ENCODE measurements around the gene IGFBP6.
"Not testable (repeated sequence)": the region's sequence is repeated elsewhere in the genome, so short reads cannot be mapped to it uniquely, and the experiment has no call there.

Gene IGFBP6

DNA sequence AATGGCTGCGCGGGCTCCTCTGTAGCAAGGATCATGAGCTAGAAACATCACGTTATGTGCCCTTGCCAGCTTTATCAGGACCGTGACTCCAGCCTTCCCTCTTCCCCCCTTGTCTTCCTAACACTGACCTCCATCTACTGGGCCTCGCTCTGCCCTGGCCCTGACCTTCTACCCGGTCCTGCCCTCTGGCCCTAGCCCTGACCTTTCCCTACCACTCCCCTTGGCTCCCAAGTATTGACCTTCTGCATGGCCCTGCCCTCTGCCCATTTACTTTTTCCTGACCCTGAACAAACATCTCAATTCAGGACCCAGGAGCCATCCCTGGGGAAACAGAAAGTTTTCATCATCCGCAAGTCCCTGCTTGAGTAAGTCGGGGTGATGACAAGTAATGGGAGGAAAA is 7.8 kb downstream of the IGFBP6 start:
- Mint-ChIP-seq H3K36me3 (ENCODE audit: low read depth) (no peaks in the 10 kb centered on the region), H3K27me3 (no peaks in the 10 kb centered on the region), H3K4me1 (peaks cover 30% of the 10 kb centered on the region), H3K9me3 (no peaks in the 10 kb centered on the region), H3K4me3 (no peak overlapping the region), H3K27ac (no peak overlapping the region)
- ATAC-seq = no peak
- no peak for DNase-seq

DNA sequence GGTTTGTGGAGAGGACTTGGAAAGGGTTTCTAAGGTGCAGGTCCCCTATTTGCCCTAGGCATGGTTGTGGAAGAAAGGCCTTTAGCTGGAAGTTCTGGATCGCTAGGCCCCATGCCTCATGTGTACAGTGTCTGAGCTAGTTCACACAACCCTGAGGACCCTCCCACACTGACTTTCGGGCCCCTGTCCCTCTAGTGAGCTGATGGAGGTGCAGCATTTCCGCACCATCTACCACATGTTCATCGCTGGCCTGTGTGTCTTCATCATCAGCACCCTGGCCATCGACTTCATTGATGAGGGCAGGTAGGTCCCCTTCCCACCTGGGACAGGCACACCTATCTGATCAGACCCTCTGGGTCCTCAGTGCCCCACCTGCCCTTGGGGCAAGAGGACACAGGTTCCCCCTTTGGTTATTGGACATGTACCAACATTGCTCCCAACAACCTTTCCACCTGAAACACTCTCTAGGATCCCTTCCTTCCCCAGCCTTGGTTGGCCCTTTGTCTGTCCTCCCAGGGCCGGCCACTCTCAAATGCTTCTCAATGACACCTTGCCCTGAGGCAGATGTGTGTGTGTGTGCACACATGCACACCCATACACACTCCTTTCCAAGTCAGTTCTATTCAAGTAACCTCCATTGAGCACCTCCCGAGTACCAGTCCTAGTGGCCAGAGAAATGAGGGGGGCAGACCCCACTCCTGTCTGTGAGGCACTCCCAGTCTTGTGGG is 8.4 kb downstream of the IGFBP6 start:
- Mint-ChIP-seq H3K9me3 (no peaks in the 10 kb centered on the region), H3K27ac (no peak overlapping the region)

GRCh38 chr12:53107122-53107521 is 9.7 kb downstream of the IGFBP6 start:
- H3K27me3 Mint-ChIP-seq = no peaks in the 10 kb centered on the region
- H3K4me1 Mint-ChIP-seq = peaks cover 21% of the 10 kb centered on the region
- ATAC-seq (no peak), DNase-seq (no peak)
- no peak overlapping the region for H3K27ac Mint-ChIP-seq
- H3K9me3 Mint-ChIP-seq = no peaks in the 10 kb centered on the region
- H3K36me3 Mint-ChIP-seq (ENCODE audit: low read depth) = no peaks in the 10 kb centered on the region
- no peak overlapping the region for H3K4me3 Mint-ChIP-seq

More for the DNA sequence above, 8.4 kb downstream of the IGFBP6 start:
- no peak for ATAC-seq
- no peaks in the 10 kb centered on the region for H3K27me3 Mint-ChIP-seq
- no peak for DNase-seq
- no peak overlapping the region for H3K4me3 Mint-ChIP-seq
- no peaks in the 10 kb centered on the region for H3K36me3 Mint-ChIP-seq (ENCODE audit: low read depth)
- peaks cover 27% of the 10 kb centered on the region for H3K4me1 Mint-ChIP-seq

GRCh38 chr12:53112431-53112830 is 15.0 kb downstream of the IGFBP6 start:
- not testable (repeated sequence) for H3K4me1 Mint-ChIP-seq; ATAC-seq; H3K4me3 Mint-ChIP-seq; H3K9me3 Mint-ChIP-seq; DNase-seq; H3K27me3 Mint-ChIP-seq; H3K27ac Mint-ChIP-seq; H3K36me3 Mint-ChIP-seq (ENCODE audit: low read depth)

DNA sequence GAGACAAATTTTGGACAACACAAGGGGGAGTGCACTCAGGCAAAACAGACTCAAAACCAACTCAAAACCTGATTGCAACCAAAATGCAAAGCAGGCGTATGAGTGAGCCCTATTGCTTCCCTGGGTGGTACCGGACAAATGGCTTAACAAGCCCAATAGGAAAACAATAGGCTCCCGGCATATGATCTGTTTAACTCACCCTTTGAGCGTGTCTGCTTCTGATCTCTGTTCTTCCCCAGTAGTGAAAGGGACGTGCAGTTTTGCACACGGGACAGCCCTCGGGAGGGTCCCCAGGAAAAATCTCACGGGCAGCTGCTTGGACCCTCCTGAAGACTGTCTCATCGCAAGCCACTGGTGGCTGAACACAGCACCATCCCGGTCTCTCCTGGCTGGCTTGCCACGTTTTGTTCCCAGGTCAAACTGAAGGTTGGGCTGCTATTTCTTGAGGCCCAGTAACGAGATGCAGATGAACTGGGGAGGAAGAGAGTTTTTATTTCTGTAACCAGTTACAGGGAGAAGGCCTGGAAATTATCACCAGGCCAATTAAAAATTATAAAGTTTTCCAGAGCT is 15.8 kb downstream of the IGFBP6 start:
- ATAC-seq (no peak), DNase-seq (no peak)
- no peaks in the 10 kb centered on the region for H3K27me3 Mint-ChIP-seq
- H3K4me1 Mint-ChIP-seq = no peaks in the 10 kb centered on the region
- no peak overlapping the region for H3K4me3 Mint-ChIP-seq
- no peak overlapping the region for H3K27ac Mint-ChIP-seq
- no peaks in the 10 kb centered on the region for H3K9me3 Mint-ChIP-seq
- H3K36me3 Mint-ChIP-seq (ENCODE audit: low read depth) = no peaks in the 10 kb centered on the region

DNA sequence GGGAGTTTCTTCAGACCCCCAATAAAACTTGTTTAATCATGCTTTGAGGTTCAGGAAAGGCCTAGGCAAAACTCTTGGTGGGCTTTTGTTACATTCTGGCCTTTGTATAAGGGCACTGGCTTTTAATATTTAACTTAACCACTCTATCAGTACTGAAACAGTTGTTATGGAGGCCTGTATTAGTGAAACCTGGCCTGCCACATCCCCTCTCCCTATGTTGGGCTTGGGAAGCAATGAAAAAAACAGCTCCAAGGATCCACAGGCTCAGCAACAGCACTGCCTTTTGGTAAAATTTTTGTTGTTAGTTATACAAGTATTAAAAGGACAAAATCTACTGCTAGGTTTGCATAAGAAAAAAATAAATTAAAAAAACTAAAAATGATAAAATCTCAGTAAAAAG is 16.5 kb downstream of the IGFBP6 start:
- ATAC-seq (no peak), DNase-seq (no peak)
- Mint-ChIP-seq H3K4me3 (no peak overlapping the region), H3K27ac (no peak overlapping the region), H3K4me1 (no peaks in the 10 kb centered on the region), H3K27me3 (no peaks in the 10 kb centered on the region), H3K36me3 (ENCODE audit: low read depth) (no peaks in the 10 kb centered on the region), H3K9me3 (no peaks in the 10 kb centered on the region)

GRCh38 chr12:53115112-53115890 is 17.8 kb downstream of the IGFBP6 start:
- DNase-seq (no peak), ATAC-seq (no peak)
- Mint-ChIP-seq H3K36me3 (ENCODE audit: low read depth) (no peaks in the 10 kb centered on the region), H3K4me1 (no peaks in the 10 kb centered on the region), H3K4me3 (no peak overlapping the region), H3K9me3 (no peaks in the 10 kb centered on the region), H3K27ac (no peak overlapping the region), H3K27me3 (no peaks in the 10 kb centered on the region)

GRCh38 chr12:53115891-53116648 is 18.6 kb downstream of the IGFBP6 start:
- Mint-ChIP-seq H3K4me3 (no peak overlapping the region), H3K9me3 (no peaks in the 10 kb centered on the region), H3K36me3 (ENCODE audit: low read depth) (no peaks in the 10 kb centered on the region), H3K4me1 (no peaks in the 10 kb centered on the region), H3K27me3 (no peaks in the 10 kb centered on the region), H3K27ac (no peak overlapping the region)
- ATAC-seq (no peak), DNase-seq (no peak)

DNA sequence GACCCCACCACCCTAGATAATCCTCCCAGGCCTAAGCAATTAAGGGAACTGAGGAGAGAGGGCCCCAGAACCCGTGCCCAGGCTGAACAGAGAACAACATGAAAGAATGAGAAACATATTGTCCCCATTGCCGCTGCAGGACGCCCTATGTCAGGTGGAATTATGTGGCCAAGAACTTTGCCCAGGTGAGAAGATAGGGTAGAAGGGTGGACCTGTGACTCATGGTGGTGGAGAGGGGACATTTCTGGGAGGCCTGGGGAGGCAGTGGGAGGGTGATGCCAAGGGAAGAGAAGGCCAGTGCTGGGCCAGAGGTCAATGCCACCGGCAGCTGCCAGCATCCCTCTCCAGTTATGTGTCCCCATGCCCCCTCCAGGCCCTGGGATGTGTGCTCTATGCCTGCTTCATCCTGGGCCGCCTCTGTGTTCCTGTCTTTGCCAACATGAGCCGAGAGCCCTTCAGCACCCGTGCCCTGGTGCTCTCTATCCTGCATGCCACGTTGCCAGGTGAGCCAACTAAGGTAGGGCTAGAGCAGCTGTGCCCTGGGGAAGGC is 21.4 kb downstream of the IGFBP6 start:
- no peak overlapping the region for H3K4me3 Mint-ChIP-seq
- H3K9me3 Mint-ChIP-seq = no peaks in the 10 kb centered on the region
- no peaks in the 10 kb centered on the region for H3K36me3 Mint-ChIP-seq (ENCODE audit: low read depth)
- no peaks in the 10 kb centered on the region for H3K27me3 Mint-ChIP-seq
- no peak overlapping the region for H3K27ac Mint-ChIP-seq
- H3K4me1 Mint-ChIP-seq = no peaks in the 10 kb centered on the region
- DNase-seq (no peak), ATAC-seq (no peak)

- H3K4me3 Mint-ChIP-seq = no peak overlapping the region
- H3K27ac Mint-ChIP-seq = no peak overlapping the region
- H3K36me3 Mint-ChIP-seq (ENCODE audit: low read depth) = no peaks in the 10 kb centered on the region
- no peaks in the 10 kb centered on the region for H3K4me1 Mint-ChIP-seq
- H3K9me3 Mint-ChIP-seq = no peaks in the 10 kb centered on the region
- no peak for ATAC-seq
- H3K27me3 Mint-ChIP-seq = no peaks in the 10 kb centered on the region
- DNase-seq = no peak
Observed at GRCh38 chr12:53120685-53121525, 23.4 kb downstream of the IGFBP6 start.

- no peak overlapping the region for H3K27ac Mint-ChIP-seq
- ATAC-seq = no peak
- no peaks in the 10 kb centered on the region for H3K27me3 Mint-ChIP-seq
- H3K4me3 Mint-ChIP-seq = no peak overlapping the region
- no peaks in the 10 kb centered on the region for H3K36me3 Mint-ChIP-seq (ENCODE audit: low read depth)
- DNase-seq = no peak
- no peaks in the 10 kb centered on the region for H3K4me1 Mint-ChIP-seq
- no peaks in the 10 kb centered on the region for H3K9me3 Mint-ChIP-seq
Observed at GRCh38 chr12:53122961-53123468, 25.5 kb downstream of the IGFBP6 start.

DNA sequence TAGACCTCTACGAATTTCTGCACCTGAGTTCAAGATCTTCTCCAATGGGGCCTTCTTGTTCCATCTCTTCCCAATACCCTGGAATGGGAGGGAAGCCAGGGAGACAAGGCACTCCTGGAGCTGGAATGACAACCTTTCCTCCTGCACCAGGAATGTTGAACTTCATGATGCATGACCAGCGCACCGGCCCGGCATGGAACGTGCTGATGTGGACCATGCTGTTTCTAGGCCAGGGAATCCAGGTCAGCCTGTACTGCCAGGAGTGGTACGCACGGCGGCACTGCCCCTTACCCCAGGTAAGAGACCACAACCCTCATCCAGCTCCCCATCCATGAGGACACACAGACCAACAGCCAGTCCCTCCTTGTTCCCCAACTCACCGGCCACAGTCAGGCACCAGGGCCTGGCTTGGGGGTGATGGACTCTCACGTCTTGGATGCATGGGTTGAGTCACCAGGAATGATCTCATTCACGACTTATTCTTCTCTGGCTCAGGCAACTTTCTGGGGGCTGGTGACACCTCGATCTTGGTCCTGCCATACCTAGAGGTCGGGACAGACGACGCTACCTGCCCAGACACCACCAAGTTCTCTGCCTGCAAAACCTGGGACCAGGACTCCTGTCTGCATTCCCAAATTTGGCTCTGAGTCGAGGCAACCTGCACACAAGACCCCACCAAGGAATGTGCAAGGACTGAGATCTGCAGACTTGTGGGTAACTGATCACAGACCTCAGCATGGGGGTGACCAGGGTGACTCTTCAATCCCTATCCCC is 26.3 kb downstream of the IGFBP6 start:
- no peaks in the 10 kb centered on the region for H3K36me3 Mint-ChIP-seq (ENCODE audit: low read depth)
- H3K4me3 Mint-ChIP-seq = no peak overlapping the region
- H3K27me3 Mint-ChIP-seq = no peaks in the 10 kb centered on the region
- H3K4me1 Mint-ChIP-seq = no peaks in the 10 kb centered on the region
- H3K27ac Mint-ChIP-seq = no peak overlapping the region
- no peaks in the 10 kb centered on the region for H3K9me3 Mint-ChIP-seq
- ATAC-seq (no peak), DNase-seq (no peak)

- H3K9me3 Mint-ChIP-seq = no peaks in the 10 kb centered on the region
- no peak overlapping the region for H3K4me3 Mint-ChIP-seq
- no peaks in the 10 kb centered on the region for H3K36me3 Mint-ChIP-seq (ENCODE audit: low read depth)
- ATAC-seq = no peak
- DNase-seq = no peak
- no peaks in the 10 kb centered on the region for H3K27me3 Mint-ChIP-seq
- no peak overlapping the region for H3K27ac Mint-ChIP-seq
- no peaks in the 10 kb centered on the region for H3K4me1 Mint-ChIP-seq
Observed at GRCh38 chr12:53124352-53124723, 26.9 kb downstream of the IGFBP6 start.
